NB4 (cell line): ENCODE results near the gene RASA3.

Experiments used
- DNase-seq: peaks from one replicate; pipeline ENCODE4 v3.0.0; 2010; ENCODE audit warnings: low read depth
- H3K4me3 ChIP-seq: one replicate; pipeline ENCODE4 v1.5.1; 2011; ENCODE audit warnings: mild to moderate bottlenecking, low read depth, low read length, moderate library complexity
- MYC ChIP-seq: IDR thresholded peaks from 2 replicates; pipeline ENCODE4 v1.6.1; 2011; ENCODE audit warnings: low read depth, low read length
- POLR2A ChIP-seq: IDR thresholded peaks from 2 replicates; pipeline ENCODE4 v1.6.1; 2011; ENCODE audit warnings: mild to moderate bottlenecking; ENCODE audit not compliant: insufficient read length; ENCODE audit errors: extremely low read depth
- TF ChIP-seq, protein P1 (sequence below): IDR thresholded peaks from 2 replicates; pipeline ENCODE4 v1.6.1; 2011; ENCODE audit warnings: low read depth, low read length
- TF ChIP-seq, protein P2 (sequence below): IDR thresholded peaks from one replicate; pipeline ENCODE4 v1.5.1; 2012; ENCODE audit warnings: low read depth, low read length

RASA3 gene

DNA sequence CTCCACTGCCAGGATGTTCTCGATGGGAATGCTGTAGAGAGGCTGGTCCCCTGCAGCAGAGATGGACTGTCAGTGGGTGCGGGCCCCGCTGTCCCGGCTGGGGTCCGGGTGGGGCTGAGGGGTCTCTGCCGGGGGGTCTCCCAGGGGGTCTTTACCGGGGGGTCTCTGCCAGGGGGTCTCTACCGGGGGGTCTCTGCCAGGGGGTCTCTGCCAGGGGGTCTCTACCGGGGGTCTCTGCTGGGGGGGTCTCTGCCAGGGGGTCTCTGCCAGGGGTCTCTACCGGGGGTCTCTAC, 132.9 kb downstream of the RASA3 start:
- H3K4me3 ChIP-seq = no peak overlapping the region
- TF ChIP-seq, protein P1, sequence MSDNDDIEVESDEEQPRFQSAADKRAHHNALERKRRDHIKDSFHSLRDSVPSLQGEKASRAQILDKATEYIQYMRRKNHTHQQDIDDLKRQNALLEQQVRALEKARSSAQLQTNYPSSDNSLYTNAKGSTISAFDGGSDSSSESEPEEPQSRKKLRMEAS = no peak
- TF ChIP-seq, protein P2, sequence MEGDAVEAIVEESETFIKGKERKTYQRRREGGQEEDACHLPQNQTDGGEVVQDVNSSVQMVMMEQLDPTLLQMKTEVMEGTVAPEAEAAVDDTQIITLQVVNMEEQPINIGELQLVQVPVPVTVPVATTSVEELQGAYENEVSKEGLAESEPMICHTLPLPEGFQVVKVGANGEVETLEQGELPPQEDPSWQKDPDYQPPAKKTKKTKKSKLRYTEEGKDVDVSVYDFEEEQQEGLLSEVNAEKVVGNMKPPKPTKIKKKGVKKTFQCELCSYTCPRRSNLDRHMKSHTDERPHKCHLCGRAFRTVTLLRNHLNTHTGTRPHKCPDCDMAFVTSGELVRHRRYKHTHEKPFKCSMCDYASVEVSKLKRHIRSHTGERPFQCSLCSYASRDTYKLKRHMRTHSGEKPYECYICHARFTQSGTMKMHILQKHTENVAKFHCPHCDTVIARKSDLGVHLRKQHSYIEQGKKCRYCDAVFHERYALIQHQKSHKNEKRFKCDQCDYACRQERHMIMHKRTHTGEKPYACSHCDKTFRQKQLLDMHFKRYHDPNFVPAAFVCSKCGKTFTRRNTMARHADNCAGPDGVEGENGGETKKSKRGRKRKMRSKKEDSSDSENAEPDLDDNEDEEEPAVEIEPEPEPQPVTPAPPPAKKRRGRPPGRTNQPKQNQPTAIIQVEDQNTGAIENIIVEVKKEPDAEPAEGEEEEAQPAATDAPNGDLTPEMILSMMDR = no peak
- TF ChIP-seq MYC (no peak), POLR2A (no peak)
- DNase-seq = no peak

DNA sequence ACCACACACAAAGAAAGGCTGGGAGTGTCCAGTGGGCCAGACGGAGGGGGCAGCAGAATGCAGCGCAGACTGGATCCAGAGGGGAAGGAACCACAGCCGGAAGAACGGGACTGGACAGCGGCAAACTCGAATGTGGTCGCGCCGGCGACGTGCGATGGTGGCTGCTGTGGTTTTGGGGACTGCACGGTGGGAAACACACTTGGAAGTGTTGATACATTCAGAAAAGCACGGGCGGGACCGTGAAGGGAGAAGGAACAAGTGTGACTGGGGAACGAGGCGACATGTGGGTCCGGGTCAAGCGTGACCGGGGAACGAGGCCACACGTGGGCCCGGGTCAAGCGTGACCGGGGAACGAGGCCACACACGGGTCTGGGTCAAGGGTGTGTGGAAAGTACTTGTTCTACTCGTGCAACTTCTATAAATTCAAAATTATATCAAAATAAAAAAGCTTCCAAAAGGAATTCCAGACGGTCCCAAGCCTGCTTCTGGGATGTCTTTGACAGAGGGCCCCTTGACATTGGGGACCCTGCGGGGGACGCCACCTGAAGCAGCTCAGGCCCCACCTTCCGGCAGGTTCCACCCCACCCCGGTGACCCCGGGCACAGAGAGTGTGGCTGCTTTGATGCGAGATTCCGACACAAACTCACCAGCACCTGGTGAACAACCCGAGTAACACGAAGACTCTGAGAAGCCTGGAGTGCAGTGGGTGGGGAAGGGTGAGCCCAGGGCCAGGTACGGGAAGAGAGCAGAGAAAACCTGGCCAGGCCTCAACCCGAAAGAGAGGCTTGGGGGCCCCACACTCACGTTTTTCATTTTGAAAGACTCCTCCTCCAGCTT, 133.4 kb downstream of the RASA3 start:
- no peak for DNase-seq
- no peak overlapping the region for H3K4me3 ChIP-seq
- TF ChIP-seq MYC = no peak
- TF ChIP-seq, protein P1 = no peak
- TF ChIP-seq, protein P2 = no peak
- no peak for TF ChIP-seq POLR2A

DNA sequence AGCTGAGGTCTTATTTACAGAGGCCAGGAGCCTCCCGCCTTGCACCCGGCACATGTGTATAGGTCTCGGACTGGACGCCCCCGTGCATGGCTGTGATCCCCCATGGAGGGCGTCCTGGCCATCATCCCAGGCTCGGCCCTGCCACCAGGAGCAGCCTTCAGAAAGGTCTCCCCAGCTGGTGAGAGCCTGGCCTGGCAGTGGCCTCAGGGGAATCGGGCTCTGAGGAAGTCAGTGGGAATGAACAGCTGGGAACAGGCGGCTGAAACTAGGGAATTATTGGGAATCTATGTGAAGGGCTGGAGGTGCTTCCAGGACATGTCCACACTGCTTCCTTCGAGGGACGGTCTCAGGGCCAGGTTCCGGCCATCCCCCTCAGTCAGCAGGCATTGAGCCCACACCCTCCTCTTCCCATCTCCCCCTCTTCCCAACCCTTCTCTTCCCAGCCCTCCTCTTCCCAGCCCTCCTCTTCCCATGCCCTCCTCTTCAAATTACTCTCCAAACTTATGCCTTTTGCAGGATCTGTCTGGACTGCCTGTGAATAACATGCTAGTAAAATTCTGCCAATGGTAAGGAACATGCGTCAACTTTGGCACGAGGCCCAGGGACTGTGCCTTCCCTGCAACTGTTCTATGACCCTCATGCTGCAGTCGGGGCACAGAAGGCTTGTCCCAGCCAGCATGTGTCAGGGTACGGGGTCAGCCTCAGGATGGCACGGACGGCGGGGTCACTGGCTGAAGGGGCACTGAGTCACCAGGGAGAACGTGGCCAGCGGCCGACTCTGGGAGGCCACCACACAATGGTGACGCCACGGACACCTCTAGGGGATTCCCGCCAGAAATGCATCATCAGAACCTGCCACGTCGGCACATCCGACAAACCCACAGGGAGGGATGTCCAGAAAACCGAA, 134.3 kb downstream of the RASA3 start:
- TF ChIP-seq MYC (no peak), POLR2A (no peak)
- TF ChIP-seq, protein P1 = no peak
- TF ChIP-seq, protein P2 = no peak
- DNase-seq = no peak
- H3K4me3 ChIP-seq = no peak overlapping the region

DNA sequence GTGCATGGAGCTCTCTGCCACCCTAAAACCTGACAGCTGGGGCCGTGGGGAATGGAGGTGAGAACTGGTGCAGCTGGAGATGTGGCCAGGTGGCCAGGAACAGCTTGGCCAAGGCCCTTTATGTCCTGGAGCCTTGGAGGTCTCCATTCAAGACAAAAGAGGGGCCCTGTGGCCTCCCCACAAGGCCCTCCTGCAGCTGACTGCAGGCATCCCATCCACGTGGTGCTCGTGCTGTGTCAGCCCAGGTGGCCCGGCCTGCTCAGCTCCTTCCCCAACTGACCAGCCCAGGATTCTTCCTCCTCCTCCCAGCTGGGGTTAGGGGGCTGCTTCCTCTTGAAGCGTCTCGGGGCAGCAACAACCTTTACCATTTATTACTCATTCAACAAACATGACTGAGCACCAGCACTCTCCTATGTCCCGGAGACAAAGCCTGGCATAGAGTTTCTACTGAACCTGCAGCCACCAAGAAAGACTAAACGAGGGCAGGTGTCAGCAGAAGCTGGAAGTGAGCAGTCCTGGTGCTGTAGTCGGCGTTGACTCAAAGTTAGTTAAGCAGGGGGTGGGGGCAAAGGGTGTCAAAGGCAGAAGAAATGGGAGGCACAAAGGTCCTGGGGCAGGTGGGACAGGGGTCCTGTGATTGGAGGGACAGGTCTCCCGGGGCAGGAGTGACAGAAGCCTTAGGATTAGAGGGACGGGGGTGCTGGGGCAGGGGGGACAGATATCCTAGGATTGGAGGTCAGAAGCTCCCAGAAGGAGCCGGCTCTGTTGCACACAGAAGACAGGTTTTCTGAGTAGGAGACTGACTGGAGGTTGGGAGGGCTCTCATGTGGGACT, 135.3 kb downstream of the RASA3 start:
- no peak overlapping the region for H3K4me3 ChIP-seq
- DNase-seq = no peak
- TF ChIP-seq, protein P2 = no peak
- TF ChIP-seq POLR2A (no peak), MYC (no peak)
- TF ChIP-seq, protein P1 = no peak

DNA sequence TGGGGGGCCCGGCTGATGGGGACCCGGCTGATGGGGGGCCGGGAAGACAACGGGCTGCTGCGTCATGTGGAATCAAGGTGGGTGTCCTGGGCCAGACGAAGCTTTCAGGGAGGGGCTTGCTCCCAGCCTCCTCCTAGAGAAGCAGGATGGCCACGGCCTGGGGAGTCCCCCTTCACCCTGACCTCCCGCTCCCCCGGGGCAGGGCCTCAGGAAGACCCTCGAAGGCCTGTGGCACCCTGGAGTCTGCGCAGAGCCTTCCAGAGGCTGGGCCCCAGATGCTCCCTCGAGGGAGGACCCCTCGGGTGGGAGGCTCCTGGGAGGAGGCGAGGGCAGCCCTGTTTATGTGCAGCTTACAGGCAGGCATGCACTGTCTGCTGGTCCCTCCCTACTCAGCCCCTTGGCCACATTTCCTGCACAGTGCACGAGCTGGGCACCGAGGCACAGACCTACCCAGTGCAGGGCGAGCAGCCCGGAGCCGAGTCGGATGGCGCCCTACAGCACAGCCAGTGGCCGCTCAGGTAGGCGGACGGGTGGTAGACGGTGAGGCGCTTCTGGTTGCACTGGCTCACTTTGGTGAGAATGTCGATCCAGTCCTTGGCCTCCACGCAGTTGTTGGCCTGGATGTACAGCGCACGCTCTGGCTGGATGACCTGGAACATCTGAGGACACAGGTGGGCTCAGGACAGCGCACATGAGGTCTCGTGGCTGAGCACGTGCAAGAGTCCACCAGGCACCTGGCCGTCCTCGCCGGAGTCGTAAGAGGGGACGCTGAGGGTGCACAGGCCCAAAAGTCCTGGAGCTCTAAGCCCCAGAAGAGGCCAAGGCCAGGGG, 136.1 kb downstream of the RASA3 start:
- TF ChIP-seq, protein P2 = no peak
- TF ChIP-seq POLR2A (no peak), MYC (no peak)
- TF ChIP-seq, protein P1 = no peak
- no peak overlapping the region for H3K4me3 ChIP-seq
- no peak for DNase-seq
